SKM-1 treated with dmso at 0.1 percent for 144 hours (cell line): ENCODE data around the gene YIPF6.
"Not testable (repeated sequence)": the region's sequence is repeated elsewhere in the genome, so short reads cannot be mapped to it uniquely, and the experiment has no call there.

Experiments used
- DNase-seq: peaks from one replicate; lab custom pipeline; 2025; ENCODE audit not compliant: unreplicated experiment; lab: John Stamatoyannopoulos, UW

The YIPF6 gene

GRCh38 chrX:68498508-68499379, at the start of gene YIPF6:
Gene YIPF6, plus strand, starts transcription at chrX:68499051. Its CDS starts 16 bp downstream, at chrX:68499067.
- DNase-seq = peak; percentile 45

DNA sequence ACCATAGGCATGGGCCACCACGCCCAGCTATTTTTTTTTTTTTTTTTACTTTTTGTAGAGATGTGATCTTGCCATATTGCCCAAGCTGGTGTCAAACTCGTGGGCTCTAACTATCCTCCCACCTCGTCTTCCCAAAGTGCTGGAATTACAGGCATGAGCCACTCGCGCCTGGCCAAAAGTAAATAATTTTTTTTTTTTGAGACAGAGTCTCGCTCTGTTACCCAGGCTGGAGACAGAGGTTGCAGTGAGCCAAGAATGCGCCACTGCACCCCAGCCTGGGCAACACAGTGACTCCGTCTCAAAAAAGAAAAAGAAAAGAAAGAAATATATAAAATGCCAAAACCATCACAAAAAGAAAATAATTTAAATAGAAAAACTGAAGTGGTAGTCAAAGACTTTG, 47.1 kb upstream of the YIPF6 start:
- no peak for DNase-seq

- no peak for DNase-seq
Observed at GRCh38 chrX:68454476-68455150, 44.2 kb upstream of the YIPF6 start.

- DNase-seq = no peak
Observed at GRCh38 chrX:68455151-68455510, 43.7 kb upstream of the YIPF6 start.

- no peak for DNase-seq
Observed at GRCh38 chrX:68461093-68461492, 37.8 kb upstream of the YIPF6 start.

DNA sequence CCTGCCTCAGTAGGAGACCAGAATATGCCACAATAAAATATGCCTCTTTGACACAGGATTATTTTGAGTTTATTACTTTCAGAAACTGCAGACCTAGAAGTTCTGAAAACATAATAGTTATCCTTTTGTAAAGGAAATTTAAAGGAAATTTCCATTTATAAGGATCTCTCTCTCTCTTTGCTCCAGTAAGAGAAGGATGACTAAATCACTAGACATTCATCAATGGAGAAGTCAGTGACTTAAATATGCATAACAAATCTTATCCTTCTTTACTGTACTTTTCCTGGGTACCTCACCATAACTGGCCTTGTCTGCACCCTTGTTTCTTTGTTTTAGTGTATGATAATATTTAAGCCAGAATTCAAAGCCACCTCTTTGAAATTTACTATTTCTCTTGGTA, 37.3 kb upstream of the YIPF6 start:
- DNase-seq = no peak

DNA sequence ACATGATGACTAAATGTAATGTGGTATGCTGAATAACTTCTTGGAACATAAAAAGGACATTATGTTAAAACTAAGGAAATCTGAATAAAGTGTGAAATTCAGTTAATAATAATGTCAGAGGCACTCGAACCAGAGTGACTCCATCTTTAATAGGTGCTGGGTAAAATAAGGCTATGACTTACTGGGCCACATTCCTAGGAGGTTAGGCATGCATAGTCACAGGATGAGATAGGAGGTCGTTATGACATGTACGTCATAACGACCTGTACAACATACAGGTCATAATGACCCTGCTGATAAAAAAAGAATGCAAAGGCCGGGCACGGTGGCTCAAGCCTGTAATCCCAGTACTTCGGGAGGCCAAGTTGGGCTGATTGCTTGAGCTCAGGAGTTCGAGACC, 36.7 kb upstream of the YIPF6 start:
- no peak for DNase-seq

GRCh38 chrX:68462653-68463052, 36.2 kb upstream of the YIPF6 start:
- no peak for DNase-seq

GRCh38 chrX:68463880-68464279, 35.0 kb upstream of the YIPF6 start:
- no peak for DNase-seq

DNA sequence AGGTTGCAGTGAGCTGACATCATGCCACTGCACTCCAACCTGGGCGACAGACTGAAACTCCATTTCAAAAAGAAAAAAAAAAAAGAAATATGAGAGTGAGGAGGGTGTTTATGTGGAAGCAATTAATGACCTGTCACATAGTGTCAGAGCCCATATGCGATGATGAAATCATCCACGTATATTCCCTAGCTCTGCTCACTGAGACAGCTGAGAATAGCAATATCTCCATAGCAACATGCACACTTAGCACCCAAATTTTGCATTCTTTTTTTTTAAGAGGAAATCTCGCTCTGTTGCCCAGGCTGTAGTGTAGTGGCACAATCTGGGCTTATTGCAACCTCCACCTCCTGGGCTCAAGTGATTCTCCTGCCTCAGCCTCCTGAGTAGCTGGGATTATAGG, 34.1 kb upstream of the YIPF6 start:
- no peak for DNase-seq

GRCh38 chrX:68480969-68481368, 17.9 kb upstream of the YIPF6 start:
- no peak for DNase-seq

DNA sequence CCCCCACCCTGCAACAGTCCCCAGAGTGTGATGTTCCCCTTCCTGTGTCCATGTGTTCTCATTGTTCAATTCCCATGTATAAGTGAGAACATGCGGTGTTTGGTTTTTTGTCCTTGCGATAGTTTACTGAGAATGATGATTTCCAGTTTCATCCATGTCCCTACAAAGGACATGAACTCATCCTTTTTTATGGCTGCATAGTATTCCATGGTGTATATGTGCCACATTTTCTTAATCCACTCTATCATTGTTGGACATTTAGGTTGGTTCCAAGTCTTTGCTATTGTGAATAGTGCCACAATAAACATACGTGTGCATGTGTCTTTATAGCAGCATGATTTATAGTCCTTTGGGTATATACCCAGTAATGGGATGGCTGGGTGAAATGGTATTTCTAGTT, 12.7 kb upstream of the YIPF6 start:
- not testable (repeated sequence) for DNase-seq

GRCh38 chrX:68487254-68487653, 11.6 kb upstream of the YIPF6 start:
- no peak for DNase-seq

GRCh38 chrX:68487924-68488323, 10.9 kb upstream of the YIPF6 start:
- DNase-seq = no peak

DNA sequence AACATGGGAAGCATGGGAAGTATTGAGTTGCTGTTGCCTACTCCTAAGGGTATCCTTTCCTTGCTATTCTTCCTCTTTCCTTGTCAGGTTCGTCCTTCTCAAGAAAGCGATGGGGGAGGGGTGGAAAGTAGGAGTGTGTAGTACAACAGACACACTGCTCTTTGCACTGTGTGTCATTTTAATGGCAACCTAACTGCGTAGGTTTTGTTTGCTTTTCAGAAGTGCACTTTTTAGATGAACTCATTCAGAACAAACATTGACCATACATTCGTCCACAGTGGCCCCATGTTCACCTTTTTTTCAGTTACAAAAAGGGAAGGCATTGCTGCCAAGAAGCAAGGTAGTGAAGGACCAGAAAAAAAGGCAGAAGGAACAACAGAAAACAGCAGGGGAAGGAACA, 10.2 kb upstream of the YIPF6 start:
- no peak for DNase-seq

DNA sequence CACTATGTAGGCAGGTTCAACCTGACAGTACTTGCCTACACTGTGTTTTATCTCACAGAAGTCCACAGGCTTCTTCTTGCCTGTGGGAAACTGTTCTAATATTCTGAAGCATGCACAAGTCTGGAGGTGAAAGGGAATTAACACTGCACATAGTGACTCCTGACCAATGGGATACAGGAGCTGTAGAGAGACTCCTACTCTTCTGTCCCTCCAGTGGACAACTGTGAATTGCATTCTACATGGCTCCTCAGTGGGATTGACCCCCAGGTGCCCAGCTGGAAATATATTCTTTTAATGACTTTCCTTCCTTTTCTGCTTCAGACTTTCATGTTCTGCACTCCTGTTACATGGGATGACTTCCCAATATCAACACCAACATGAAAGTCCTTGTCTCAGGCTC, 8.2 kb upstream of the YIPF6 start:
- DNase-seq = no peak

DNA sequence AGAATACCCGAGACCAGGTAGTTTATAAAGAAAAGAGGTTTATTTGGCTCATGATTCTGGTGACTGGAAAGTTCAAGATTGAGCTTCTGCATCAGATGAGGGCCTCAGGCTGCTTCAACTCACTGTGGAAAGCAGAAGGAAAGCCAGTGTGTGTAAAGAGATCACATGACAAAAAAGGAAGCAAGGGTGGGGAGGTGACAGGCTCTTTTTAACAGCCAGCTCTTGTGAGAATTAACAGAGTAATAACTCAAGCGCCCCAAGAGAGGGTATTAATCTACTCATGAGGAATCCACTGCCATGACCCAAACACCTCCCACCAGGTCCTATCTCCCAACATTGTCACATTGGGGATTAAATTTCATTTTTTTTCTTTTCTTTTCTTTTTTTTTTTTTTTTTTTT, 6.3 kb upstream of the YIPF6 start:
- no peak for DNase-seq

DNA sequence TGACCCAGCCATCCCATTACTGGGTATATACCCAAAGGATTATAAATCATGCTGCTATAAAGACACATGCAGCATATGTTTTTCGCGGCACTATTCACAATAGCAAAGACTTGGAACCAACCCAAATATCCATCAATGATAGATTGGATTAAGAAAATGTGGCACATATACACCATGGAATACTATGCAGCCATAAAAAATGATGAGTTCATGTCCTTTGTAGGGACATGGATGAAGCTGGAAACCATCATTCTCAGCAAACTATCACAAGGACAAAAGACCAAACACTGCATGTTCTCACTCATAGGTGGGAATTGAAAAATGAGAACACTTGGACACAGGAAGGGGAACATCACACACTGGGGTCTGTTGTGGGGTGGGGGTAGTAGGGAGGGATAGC, 5.1 kb upstream of the YIPF6 start:
- not testable (repeated sequence) for DNase-seq

- DNase-seq = no peak
Observed at GRCh38 chrX:68498044-68498507, 775 bp upstream of the YIPF6 start.

DNA sequence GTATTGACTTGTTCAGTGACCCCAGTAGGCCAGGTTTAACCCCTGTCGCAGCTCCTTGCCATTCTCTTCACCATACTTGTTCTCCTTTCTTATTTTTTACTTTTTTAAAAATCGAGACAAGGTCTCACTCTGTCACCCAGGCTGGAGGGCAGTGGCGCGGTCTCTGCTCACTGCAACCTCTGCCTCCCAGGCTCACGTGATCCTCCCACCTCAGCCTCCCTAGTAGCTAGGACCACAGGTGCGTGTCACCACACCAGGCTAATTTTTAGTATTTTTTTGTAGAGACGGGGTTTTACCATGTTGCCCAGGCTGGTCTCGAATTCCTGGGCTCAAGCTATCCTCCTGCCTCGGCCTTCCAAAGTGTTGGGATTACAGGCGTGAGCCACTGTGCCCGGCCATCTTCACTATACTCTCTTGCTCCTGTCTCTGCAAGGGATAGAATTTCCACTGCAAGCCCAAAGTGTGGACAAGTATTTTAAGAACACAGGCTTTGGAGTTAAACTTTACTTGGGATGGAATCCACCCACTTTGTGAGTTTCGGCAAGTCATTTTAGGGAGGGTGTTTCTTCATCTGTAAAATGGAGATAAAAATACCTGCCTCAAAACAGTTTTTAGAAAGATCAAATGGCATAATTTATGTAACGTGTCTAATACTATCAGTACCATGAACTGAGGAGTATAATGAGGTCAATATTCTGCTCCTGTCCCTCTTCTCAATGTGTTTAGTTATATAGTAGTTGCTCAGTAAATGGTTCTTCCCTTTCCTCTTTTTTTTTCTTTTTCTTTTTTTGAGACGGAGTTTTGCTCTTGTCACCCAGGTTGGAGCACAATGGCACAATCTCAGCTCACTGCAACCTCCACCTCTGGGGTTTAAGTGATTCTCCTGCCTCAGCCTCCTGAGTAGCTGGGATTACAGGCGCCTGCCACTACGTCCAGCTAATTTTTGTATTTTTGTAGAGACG, 973 bp downstream of the YIPF6 start:
- no peak for DNase-seq
